Adrenal gland (tissue), 12 donors: ENCODE measurements around the gene NHSL1. TPM values are rescaled to one million over a fixed set of nuclear protein-coding genes. Genes with fewer than 3 reads are reported as not detected.

ENCODE experiments used
- DNase-seq, 7 donors: peaks; one replicate each; pipeline ENCODE4 v3.0.0-alpha.2; 2019 to 2020
- H3K27ac ChIP-seq, 5 donors: fragments of 200-600 bp; sonication (generic) in 4 of 5; 1 replicate in 3 of 5; 2 replicates in 2 of 5; pipeline versions ENCODE4 v1.5.1 to v1.8.0; 2016 to 2020; ENCODE audit warnings: mild to moderate bottlenecking in 1 of 5
- H3K27me3 ChIP-seq: fragments of 200-600 bp; 2 replicates; pipeline ENCODE4 v1.8.0; 2021
- H3K36me3 ChIP-seq, 2 donors: fragments of 200-600 bp; replicated peaks in 1 of 2; 1 replicate in 1 of 2; 2 replicates in 1 of 2; pipeline versions ENCODE4 v1.5.1 to v1.8.0; 2018 to 2022
- H3K4me1 ChIP-seq, 2 donors: fragments of 200-600 bp; replicated peaks in 1 of 2; 1 replicate in 1 of 2; 2 replicates in 1 of 2; pipeline versions ENCODE4 v1.5.1 to v1.8.0; 2018 to 2021
- H3K4me3 ChIP-seq, 4 donors: fragments of 200-600 bp; sonication (generic) in 3 of 4; one replicate each; pipeline ENCODE4 v1.5.1; 2016 to 2018
- H3K9me3 ChIP-seq, 3 donors: fragments of 200-600 bp; sonication (generic) in 1 of 3; replicated peaks in 1 of 3; 1 replicate in 2 of 3; 2 replicates in 1 of 3; pipeline versions ENCODE4 v1.5.1 to v1.8.0; 2016 to 2021
- POLR2A ChIP-seq, 2 donors: fragments of 450-650 bp; IDR thresholded peaks; one replicate each; pipeline ENCODE4 v1.6.1; 2017; ENCODE audit warnings: antibody characterized with exemption in 2 of 2, mild to moderate bottlenecking in 2 of 2, moderate library complexity in 1 of 2
- WGBS, 4 donors: extraction: QIAGEN DNeasy Blood & Tissue Kit in 2 of 4; methylation state at CpG; one replicate each; pipeline versions ENCODE4 v1.1.5 to v1.1.7; 2013 to 2017; 5-methylcytosine and 5-hydroxymethylcytosine counted together
- intact Hi-C, 2 donors: fragments of 100-400 bp; cut with DNase I; formaldehyde crosslinking; loops; one replicate each; pipeline versions ENCODE4 v1.14.1 to v1.15.0; 2022 to 2023
- polyA plus RNA-seq, 3 donors: library from polyadenylated mRNA; stranded (reverse); fragments of 200-250 nt in 2 of 3; fragments of 350-450 nt in 1 of 3; fragmentation: Illumina TruSeq in 1 of 3; extraction: RNeasy Lipid Tissue Mini Kit (QIAGEN cat#74804) in 1 of 3; gene quantifications; one replicate each; pipeline ENCODE4 v1.2.3, GENCODE V29; 2013 to 2014
- total RNA-seq, 9 donors: library from RNA; depleted of rRNA in 4 of 9; stranded (reverse); fragments of >200 nt in 4 of 9; fragments of 120-200 nt in 1 of 9; fragmentation: NEBNext Ultra II Directional in 1 of 9; extraction: Animal tissue kit (Norgen Biotek cat#: 25700) in 1 of 9; gene quantifications; one replicate each; pipeline versions ENCODE4 v1.1.0 to v1.2.4, GENCODE V29; 2013 to 2023
- TF ChIP-seq, protein P1 (sequence below), 6 experiments: fragments of 450-650 bp in 4 of 6; fragments of 200-600 bp in 2 of 6; sonication (generic) in 1 of 6; IDR thresholded peaks; 1 replicate in 5 of 6; 2 replicates in 1 of 6; pipeline versions ENCODE4 v1.5.1 to v1.8.0; 2016 to 2021; ENCODE audit warnings: antibody characterized with exemption in 6 of 6, mild to moderate bottlenecking in 2 of 6, moderate library complexity in 1 of 6
- donor health status: healthy with polysubstance abuse.
- donor health status: Bipolar disorder and iron deficiency.
- donor health status: DM: yes; HTN: yes; CAD: no.
- donor health status: DM: no; HTN: no; CAD: no.
- donor health status: DM: no; HTN: no; CAD: no.
- donor health status: DM: yes; HTN: yes; CAD: no.

Gene NHSL1
- total and polyA plus RNA-seq, 12 donors: 1.2 to 12.7 (median 5.3) TPM

DNA sequence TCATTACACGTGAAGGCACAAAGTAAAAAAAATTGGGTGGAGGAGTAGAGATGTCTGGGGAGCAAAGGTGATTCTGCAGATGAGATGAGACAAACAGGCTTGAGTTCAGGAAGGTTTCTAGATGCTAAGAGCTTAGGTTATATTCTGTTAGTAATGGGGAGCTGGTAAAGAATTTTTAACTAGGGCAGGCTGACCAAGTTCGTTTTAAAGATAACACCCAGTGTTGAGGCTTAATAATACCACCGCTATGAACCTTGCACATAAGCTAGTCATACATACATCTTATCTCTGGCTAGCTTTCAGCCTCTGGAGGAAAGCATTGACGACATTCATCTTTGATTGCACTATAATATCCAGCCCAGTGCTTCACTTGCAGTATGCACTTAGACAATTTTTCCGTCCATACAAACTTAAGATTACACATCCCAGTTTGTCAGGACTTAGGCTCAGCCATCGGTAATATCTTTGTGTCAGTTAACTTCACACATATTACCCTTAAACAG, 12.1 kb downstream of the NHSL1 start:
- Histone ChIP-seq H3K27me3 (no peaks in the 10 kb centered on the region), H3K27ac (no peak overlapping the region), H3K9me3 (no peaks in the 10 kb centered on the region), H3K36me3 (no peaks in the 10 kb centered on the region), H3K4me1 (peaks cover 0 to 4% of the 10 kb centered on the region in 2 donors), H3K4me3 (no peak overlapping the region)
- WGBS, 4 donors: 89 to 94% (median 91%) methylated on average over 6 of the region's 6 CpGs
- TF ChIP-seq POLR2A (IDR thresholded peaks at IDR 0.05): no peak
- TF ChIP-seq, protein P1, sequence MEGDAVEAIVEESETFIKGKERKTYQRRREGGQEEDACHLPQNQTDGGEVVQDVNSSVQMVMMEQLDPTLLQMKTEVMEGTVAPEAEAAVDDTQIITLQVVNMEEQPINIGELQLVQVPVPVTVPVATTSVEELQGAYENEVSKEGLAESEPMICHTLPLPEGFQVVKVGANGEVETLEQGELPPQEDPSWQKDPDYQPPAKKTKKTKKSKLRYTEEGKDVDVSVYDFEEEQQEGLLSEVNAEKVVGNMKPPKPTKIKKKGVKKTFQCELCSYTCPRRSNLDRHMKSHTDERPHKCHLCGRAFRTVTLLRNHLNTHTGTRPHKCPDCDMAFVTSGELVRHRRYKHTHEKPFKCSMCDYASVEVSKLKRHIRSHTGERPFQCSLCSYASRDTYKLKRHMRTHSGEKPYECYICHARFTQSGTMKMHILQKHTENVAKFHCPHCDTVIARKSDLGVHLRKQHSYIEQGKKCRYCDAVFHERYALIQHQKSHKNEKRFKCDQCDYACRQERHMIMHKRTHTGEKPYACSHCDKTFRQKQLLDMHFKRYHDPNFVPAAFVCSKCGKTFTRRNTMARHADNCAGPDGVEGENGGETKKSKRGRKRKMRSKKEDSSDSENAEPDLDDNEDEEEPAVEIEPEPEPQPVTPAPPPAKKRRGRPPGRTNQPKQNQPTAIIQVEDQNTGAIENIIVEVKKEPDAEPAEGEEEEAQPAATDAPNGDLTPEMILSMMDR (IDR thresholded peaks at IDR 0.05): no peak
- no peak for DNase-seq
- intact Hi-C loops: no loop called here

DNA sequence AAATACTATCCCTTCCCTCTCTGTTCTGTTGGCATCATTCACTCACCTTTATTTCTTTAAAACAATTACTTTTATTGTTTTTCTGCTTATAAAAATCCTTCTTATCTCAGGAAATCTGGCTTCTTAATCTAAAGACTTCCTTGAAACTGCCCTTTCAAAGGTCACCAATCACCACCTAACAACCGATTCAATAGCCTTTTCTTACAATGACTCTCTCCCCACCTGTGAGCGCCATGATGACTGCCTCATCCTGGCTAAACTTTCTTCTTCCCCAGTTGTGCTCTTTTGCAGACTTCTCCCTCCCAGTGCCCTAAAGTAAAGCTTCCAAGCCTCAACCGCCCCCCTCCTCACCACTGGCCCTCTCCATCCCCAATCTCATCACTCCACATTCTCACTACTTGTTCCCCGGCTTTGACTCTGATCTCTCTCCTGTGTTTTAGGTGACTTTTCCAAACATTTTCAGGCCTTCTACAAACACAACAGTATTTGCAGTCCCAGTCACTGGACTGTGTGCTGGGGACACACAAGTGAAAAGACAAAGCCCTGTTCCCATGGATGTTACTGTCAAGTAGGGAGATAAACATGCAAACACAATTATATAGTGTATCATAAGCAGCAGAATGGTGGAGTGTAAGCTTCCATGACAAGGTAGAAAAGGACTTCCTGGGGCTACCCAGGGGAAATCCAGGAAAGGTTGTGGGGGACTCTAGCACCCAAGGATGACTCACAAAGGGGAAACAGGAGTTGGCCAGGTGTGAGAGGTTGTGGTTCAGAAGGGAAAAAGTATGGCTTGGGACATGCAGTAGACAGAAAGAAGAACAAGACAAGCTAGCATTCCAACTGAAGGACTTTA, 12.8 kb downstream of the NHSL1 start:
- intact Hi-C loops: no loop called here
- TF ChIP-seq, protein P1 (IDR thresholded peaks at IDR 0.05): no peak
- TF ChIP-seq POLR2A (IDR thresholded peaks at IDR 0.05): no peak
- Histone ChIP-seq H3K4me3 (no peak overlapping the region), H3K36me3 (no peaks in the 10 kb centered on the region), H3K4me1 (peaks cover 0 to 4% of the 10 kb centered on the region in 2 donors), H3K27me3 (no peaks in the 10 kb centered on the region), H3K9me3 (no peaks in the 10 kb centered on the region), H3K27ac (no peak overlapping the region)
- DNase-seq: no peak
- WGBS, 4 donors: 86 to 95% (median 90%) methylated on average over 4 of the region's 4 CpGs

DNA sequence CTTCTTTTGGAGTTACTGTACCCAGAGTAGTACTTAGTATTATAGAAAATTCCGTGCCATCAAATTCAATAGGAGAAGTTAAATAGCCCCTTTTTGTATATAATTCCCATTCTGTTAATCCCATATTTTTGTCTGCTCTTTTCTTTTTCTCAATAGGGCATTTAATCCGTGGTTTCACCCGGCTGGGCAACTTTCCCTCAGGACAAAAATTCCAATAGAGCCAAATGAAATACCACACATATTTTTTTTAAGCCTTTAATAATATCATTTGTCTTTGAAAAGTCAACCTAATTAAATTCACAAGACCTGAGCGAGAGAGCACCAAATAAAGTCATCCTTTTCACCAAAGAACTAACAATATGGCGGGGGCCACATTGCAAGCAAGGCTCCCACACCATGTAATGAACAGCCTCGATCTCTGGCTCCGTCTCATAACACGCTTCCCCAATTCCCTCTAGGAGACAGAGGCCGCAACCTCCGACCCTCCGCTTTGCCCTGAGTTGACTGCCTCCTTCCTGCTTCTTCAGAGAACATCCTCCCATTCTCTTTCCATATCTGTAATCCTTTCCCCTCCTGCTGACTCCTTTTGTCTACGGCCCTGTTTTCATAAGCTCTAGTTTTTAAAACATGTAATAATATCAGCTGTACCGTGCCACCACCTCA, 13.6 kb downstream of the NHSL1 start:
- Histone ChIP-seq H3K27ac (no peak overlapping the region), H3K36me3 (no peaks in the 10 kb centered on the region), H3K9me3 (no peaks in the 10 kb centered on the region), H3K4me1 (peaks cover 0 to 4% of the 10 kb centered on the region in 2 donors), H3K4me3 (no peak overlapping the region), H3K27me3 (no peaks in the 10 kb centered on the region)
- 85 to 90% (median 87%) methylated on average over 13 of the region's 13 CpGs for whole genome bisulfite sequencing, 4 donors
- DNase-seq: no peak
- intact Hi-C loops: no loop called here
- no peak for TF ChIP-seq POLR2A (IDR thresholded peaks at IDR 0.05)
- TF ChIP-seq, protein P1 (IDR thresholded peaks at IDR 0.05): no peak

DNA sequence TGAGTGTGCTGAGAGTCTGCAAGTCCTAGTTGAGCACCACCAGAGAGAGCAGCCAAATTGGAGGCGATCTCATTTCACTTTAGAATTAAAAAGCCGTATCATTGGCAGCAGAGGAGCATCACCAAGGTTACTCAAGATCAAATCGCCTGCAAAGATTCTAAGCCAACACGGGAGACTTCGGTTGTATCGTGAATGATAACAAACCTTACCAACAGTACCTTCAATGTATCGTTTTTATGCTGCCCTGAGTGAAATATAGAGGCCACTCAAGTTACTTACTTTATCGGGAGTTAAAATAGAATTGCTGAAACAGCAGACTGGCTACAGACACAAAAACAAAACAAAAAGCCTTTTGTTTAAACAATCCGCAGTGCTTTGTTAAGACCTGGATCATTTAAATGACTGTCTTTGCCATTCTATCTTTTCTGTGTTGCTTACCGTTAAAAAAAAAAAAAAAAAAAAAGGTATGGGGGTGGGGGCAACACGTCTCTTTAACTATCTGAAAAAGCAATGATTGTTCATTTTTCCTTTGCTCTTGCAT, 14.2 kb downstream of the NHSL1 start:
- intact Hi-C loops: no loop called here
- no peaks in the 10 kb centered on the region for H3K27me3 ChIP-seq
- no peak overlapping the region for H3K4me3 ChIP-seq
- DNase-seq: no peak
- H3K4me1 ChIP-seq: peaks cover 0 to 4% of the 10 kb centered on the region in 2 donors
- no peak for TF ChIP-seq POLR2A (IDR thresholded peaks at IDR 0.05)
- TF ChIP-seq, protein P1 (IDR thresholded peaks at IDR 0.05): no peak
- H3K9me3 ChIP-seq: no peaks in the 10 kb centered on the region
- no peaks in the 10 kb centered on the region for H3K36me3 ChIP-seq
- H3K27ac ChIP-seq: no peak overlapping the region
- 30 to 38% (median 34%) methylated on average over 11 of the region's 11 CpGs for WGBS, 4 donors
